Caco-2 (cell line): ENCODE results near the gene RFX2. TPM values are rescaled to one million over a fixed set of nuclear protein-coding genes. Genes with fewer than 3 reads are reported as not detected.

Source experiments
- BruUV-seq: library from RNA; stranded (reverse); fragments of 400-500 nt; replicated peaks from 2 replicates; lab custom pipeline; 2021; lab: Mats Ljungman, UMichigan
- CTCF ChIA-PET: fragments of 300-600 bp; sonication (Branson Sonifier 250); formaldehyde crosslinking; loops from one replicate; lab custom pipeline; 2022; ENCODE audit warnings: antibody characterized with exemption; lab: Charles Lee
- POLR2A ChIA-PET: fragments of 300-600 bp; sonication (Branson Sonifier 250); formaldehyde crosslinking; loops from one replicate; lab custom pipeline; 2022; ENCODE audit warnings: antibody characterized with exemption; lab: Charles Lee
- DNase-seq, 2 experiments: peaks; one replicate each; pipeline versions ENCODE4 v3.0.0 to v3.0.0-alpha.2; 2020 to 2022
- H3K27me3 ChIP-seq: replicated peaks from 2 replicates; pipeline ENCODE4 v1.6.0; 2011; ENCODE audit warnings: low read length; ENCODE audit not compliant: control insufficient read depth, insufficient read depth
- H3K36me3 ChIP-seq: 2 replicates; pipeline ENCODE4 v1.5.1; 2011; ENCODE audit warnings: low read length; ENCODE audit not compliant: control insufficient read depth, insufficient read depth
- H3K4me1 ChIP-seq: fragments of 250-450 bp; sonication (Bioruptor Pico); 2 replicates; pipeline ENCODE4 v1.5.1; 2020; ENCODE audit warnings: mild to moderate bottlenecking
- H3K4me3 ChIP-seq: 2 replicates; pipeline ENCODE4 v1.5.1; 2011; ENCODE audit warnings: low read depth, mild to moderate bottlenecking, control low read depth, low read length
- H3K9me3 ChIP-seq: fragments of 250-450 bp; sonication (Bioruptor Pico); 2 replicates; pipeline ENCODE4 v1.5.1; 2020; ENCODE audit warnings: mild to moderate bottlenecking, moderate library complexity
- H3K27ac Mint-ChIP-seq: one replicate; pipeline ENCODE4 v1.8.0; 2022; ENCODE audit warnings: mixed read lengths; ENCODE audit not compliant: unreplicated experiment
- H3K27me3 Mint-ChIP-seq: one replicate; pipeline ENCODE4 v1.8.0; 2022; ENCODE audit warnings: mixed read lengths; ENCODE audit not compliant: insufficient read depth, unreplicated experiment
- H3K36me3 Mint-ChIP-seq: one replicate; pipeline ENCODE4 v1.8.0; 2022; ENCODE audit warnings: mild to moderate bottlenecking, mixed read lengths; ENCODE audit not compliant: insufficient read depth, unreplicated experiment
- H3K4me1 Mint-ChIP-seq: one replicate; pipeline ENCODE4 v1.8.0; 2022; ENCODE audit warnings: low read depth, mixed read lengths; ENCODE audit not compliant: unreplicated experiment
- H3K4me3 Mint-ChIP-seq: one replicate; pipeline ENCODE4 v1.8.0; 2022; ENCODE audit warnings: mild to moderate bottlenecking, moderate library complexity, mixed read lengths; ENCODE audit not compliant: unreplicated experiment
- H3K9me3 Mint-ChIP-seq: one replicate; pipeline ENCODE4 v1.8.0; 2022; ENCODE audit warnings: mixed read lengths; ENCODE audit not compliant: unreplicated experiment
- CTCF ChIP-seq, 2 experiments: fragments of 200-600 bp in 1 of 2; IDR thresholded peaks; 1 replicate in 1 of 2; 2 replicates in 1 of 2; pipeline versions ENCODE4 v1.5.1 to v1.8.0; 2011 to 2022; ENCODE audit warnings: antibody characterized with exemption in 1 of 2, control low read depth in 1 of 2, inconsistent platforms in 1 of 2, low read depth in 1 of 2, low read length in 1 of 2, mild to moderate bottlenecking in 1 of 2, moderate library complexity in 1 of 2; ENCODE audit not compliant: insufficient read depth in 1 of 2, severe bottlenecking in 1 of 2, unreplicated experiment in 1 of 2
- intact Hi-C: fragments of 100-400 bp; cut with micrococcal nuclease; formaldehyde crosslinking; loops from one replicate; pipeline ENCODE4 v1.10.0; 2022; ENCODE audit not compliant: unreplicated experiment
- total RNA-seq: library from RNA; stranded (reverse); gene quantifications from 2 replicates; pipeline ENCODE4 v1.2.3, GENCODE V29; 2022

Gene RFX2
- total RNA-seq, 1 experiment from 2014 or later = 9.3 TPM

- TF ChIP-seq CTCF (IDR thresholded peaks at IDR 0.05; ENCODE audit: insufficient read depth in 1 of 2, low read depth in 1 of 2, low read length in 1 of 2, severe bottlenecking in 1 of 2, unreplicated experiment in 1 of 2) = no peak
- ChIA-PET CTCF (no interaction called here), POLR2A (no interaction called here)
- BruUV-seq = no TSS peak
- no peak overlapping the region for H3K27ac Mint-ChIP-seq
- no peak overlapping the region for H3K4me3 Mint-ChIP-seq
- no peak for DNase-seq
- no peaks in the 10 kb centered on the region for H3K27me3 Mint-ChIP-seq
- no peaks in the 10 kb centered on the region for H3K36me3 ChIP-seq
- no peaks in the 10 kb centered on the region for H3K9me3 ChIP-seq
- no peaks in the 10 kb centered on the region for H3K36me3 Mint-ChIP-seq
- H3K9me3 Mint-ChIP-seq = no peaks in the 10 kb centered on the region
- no peaks in the 10 kb centered on the region for H3K4me1 Mint-ChIP-seq
- no peak overlapping the region for H3K4me3 ChIP-seq
- intact Hi-C loops = no loop called here
- H3K27me3 ChIP-seq = no peaks in the 10 kb centered on the region
- no peaks in the 10 kb centered on the region for H3K4me1 ChIP-seq
Observed at GRCh38 chr19:6101291-6101825, 8.9 kb downstream of the RFX2 start.

DNA sequence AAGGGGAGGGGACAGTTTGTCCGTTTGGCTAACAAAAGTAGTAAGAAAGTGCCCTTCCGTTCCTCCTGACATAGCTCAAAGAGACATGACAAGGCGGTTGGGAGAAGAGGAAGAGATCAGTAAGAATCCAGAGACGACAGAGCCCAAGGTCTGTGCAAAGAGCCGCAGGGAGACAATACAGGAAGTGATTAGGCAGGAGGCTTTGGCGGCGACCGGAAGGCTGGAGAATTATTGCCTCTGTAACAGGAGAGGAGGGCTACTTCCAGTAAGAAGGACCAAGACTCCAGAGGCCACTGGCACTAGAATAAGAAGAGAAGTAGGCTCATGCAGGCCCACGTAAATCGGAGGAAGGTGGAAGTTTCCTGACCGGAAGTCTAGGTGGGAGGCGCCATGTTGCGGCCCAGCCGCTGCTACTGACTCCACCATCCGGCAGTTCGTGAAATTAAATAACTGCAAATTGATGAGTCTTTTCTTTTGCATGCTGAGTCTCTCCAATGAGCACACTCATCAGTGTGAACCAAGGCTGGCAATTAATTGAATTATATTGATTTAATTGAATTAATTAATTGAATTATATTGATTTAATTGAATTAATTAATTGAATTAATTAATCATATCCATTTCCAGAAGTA is 9.9 kb downstream of the RFX2 start:
- Mint-ChIP-seq H3K27ac (no peak overlapping the region), H3K4me1 (no peaks in the 10 kb centered on the region), H3K27me3 (no peaks in the 10 kb centered on the region), H3K36me3 (no peaks in the 10 kb centered on the region), H3K9me3 (no peaks in the 10 kb centered on the region), H3K4me3 (no peak overlapping the region)
- ChIA-PET POLR2A (no interaction called here), CTCF (no interaction called here)
- Histone ChIP-seq H3K27me3 (no peaks in the 10 kb centered on the region), H3K9me3 (no peaks in the 10 kb centered on the region), H3K36me3 (no peaks in the 10 kb centered on the region), H3K4me1 (no peaks in the 10 kb centered on the region), H3K4me3 (no peak overlapping the region)
- no peak for TF ChIP-seq CTCF (IDR thresholded peaks at IDR 0.05; ENCODE audit: insufficient read depth in 1 of 2, low read depth in 1 of 2, low read length in 1 of 2, severe bottlenecking in 1 of 2, unreplicated experiment in 1 of 2)
- intact Hi-C loops = no loop called here
- BruUV-seq = no TSS peak
- DNase-seq = no peak

GRCh38 chr19:6099599-6099998 is 10.7 kb downstream of the RFX2 start:
- no peak for TF ChIP-seq CTCF (IDR thresholded peaks at IDR 0.05; ENCODE audit: insufficient read depth in 1 of 2, low read depth in 1 of 2, low read length in 1 of 2, severe bottlenecking in 1 of 2, unreplicated experiment in 1 of 2)
- Mint-ChIP-seq H3K27me3 (no peaks in the 10 kb centered on the region), H3K4me3 (no peak overlapping the region), H3K4me1 (no peaks in the 10 kb centered on the region), H3K36me3 (no peaks in the 10 kb centered on the region), H3K9me3 (no peaks in the 10 kb centered on the region), H3K27ac (no peak overlapping the region)
- CTCF ChIA-PET = interaction anchor here (1.1 kb wide), 1 partner anchor 44 kb away, joined by 3 read pairs; no protein-coding TSS in a partner anchor
- no TSS peak for BruUV-seq
- intact Hi-C loops = no loop called here
- POLR2A ChIA-PET = no interaction called here
- no peaks in the 10 kb centered on the region for H3K36me3 ChIP-seq
- H3K9me3 ChIP-seq = no peaks in the 10 kb centered on the region
- H3K4me1 ChIP-seq = no peaks in the 10 kb centered on the region
- no peak overlapping the region for H3K4me3 ChIP-seq
- no peaks in the 10 kb centered on the region for H3K27me3 ChIP-seq
- DNase-seq = no peak
